Gastrocnemius medialis (tissue), 4 donors: ENCODE measurements around the gene STX11.

Experiments
- CTCF ChIP-seq, 5 experiments: fragments of 450-650 bp in 3 of 5; fragments of 200-600 bp in 2 of 5; sonication (generic) in 2 of 5; IDR thresholded peaks in 4 of 5; conservative IDR thresholded peaks in 1 of 5; 1 replicate in 4 of 5; 2 replicates in 1 of 5; pipeline ENCODE4 v1.5.1; 2016 to 2019; ENCODE audit warnings: antibody characterized with exemption in 5 of 5, mild to moderate bottlenecking in 3 of 5, moderate library complexity in 3 of 5
- POLR2A ChIP-seq, 2 donors: fragments of 450-650 bp; IDR thresholded peaks; one replicate each; pipeline ENCODE4 v1.6.1; 2017; ENCODE audit warnings: antibody characterized with exemption in 2 of 2, mild to moderate bottlenecking in 2 of 2, moderate library complexity in 2 of 2

GRCh38 chr6:144104488-144104887 is 45.8 kb upstream of the STX11 start:
- TF ChIP-seq CTCF (IDR thresholded peaks at IDR 0.05 in 4 of 5, conservative IDR thresholded peaks at IDR 0.05 in 1 of 5) (no peak), POLR2A (IDR thresholded peaks at IDR 0.05) (no peak)
